NCI-H345 (cell line): ENCODE data around the gene RAPGEF2.
A peak's percentile ranks its signal among the peaks of the same experiment; 100 is the strongest.
"Not testable (repeated sequence)": the region's sequence is repeated elsewhere in the genome, so short reads cannot be mapped to it uniquely, and the experiment has no call there.

Source experiments
- DNase-seq: peaks from one replicate; lab custom pipeline; 2025; lab: John Stamatoyannopoulos, UW

Gene RAPGEF2

GRCh38 chr4:159098482-159099127 is 4.3 kb upstream of the RAPGEF2 start:
- no peak for DNase-seq

- no peak for DNase-seq
These were observed 774 bp upstream of the RAPGEF2 start for GRCh38 chr4:159101988-159102621.

- no peak for DNase-seq
These were observed 608 bp downstream of the RAPGEF2 start for GRCh38 chr4:159103384-159103990.

GRCh38 chr4:159104694-159105414 is 2.0 kb downstream of the RAPGEF2 start:
- no peak for DNase-seq

- no peak for DNase-seq
These were observed 2.9 kb downstream of the RAPGEF2 start for GRCh38 chr4:159105761-159106243.

- DNase-seq, result no peak
These were observed 3.8 kb downstream of the RAPGEF2 start for GRCh38 chr4:159106636-159107035.

- DNase-seq, result no peak
These were observed 4.5 kb downstream of the RAPGEF2 start for GRCh38 chr4:159107203-159107925.

- DNase-seq, result no peak
These were observed 5.2 kb downstream of the RAPGEF2 start for GRCh38 chr4:159108124-159108523.

GRCh38 chr4:159110961-159111360 is 8.1 kb downstream of the RAPGEF2 start:
- no peak for DNase-seq

- DNase-seq, result no peak
These were observed 8.5 kb downstream of the RAPGEF2 start for GRCh38 chr4:159111416-159111815.

- not testable (repeated sequence) for DNase-seq
These were observed 10.5 kb downstream of the RAPGEF2 start for GRCh38 chr4:159113366-159113765.

GRCh38 chr4:159116098-159116497 is 13.2 kb downstream of the RAPGEF2 start:
- DNase-seq, result not testable (repeated sequence)

- peak; percentile 48 for DNase-seq
These were observed 13.8 kb downstream of the RAPGEF2 start for GRCh38 chr4:159116693-159117092.

GRCh38 chr4:159117564-159117963 is 14.7 kb downstream of the RAPGEF2 start:
- no peak for DNase-seq

- DNase-seq, result no peak
These were observed 15.1 kb downstream of the RAPGEF2 start for GRCh38 chr4:159117968-159118367.

GRCh38 chr4:159121371-159121770 is 18.5 kb downstream of the RAPGEF2 start:
- DNase-seq, result no peak

- no peak for DNase-seq
These were observed 23.8 kb downstream of the RAPGEF2 start for GRCh38 chr4:159126716-159127115.

GRCh38 chr4:159127745-159128518 is 25.1 kb downstream of the RAPGEF2 start:
- DNase-seq, result no peak

GRCh38 chr4:159129814-159130550 is 27.1 kb downstream of the RAPGEF2 start:
- DNase-seq, result no peak

- no peak for DNase-seq
These were observed 28.7 kb downstream of the RAPGEF2 start for GRCh38 chr4:159131564-159131963.
